CD1c-positive myeloid dendritic cell (primary cell): ENCODE measurements around the gene ARHGAP15.
A peak's percentile ranks its signal among the peaks of the same experiment; 100 is the strongest.

Experiments used
- DNase-seq: peaks from one replicate; pipeline ENCODE4 v3.0.0-alpha.2; 2016; ENCODE audit errors: extremely low spot score

Gene ARHGAP15

DNA sequence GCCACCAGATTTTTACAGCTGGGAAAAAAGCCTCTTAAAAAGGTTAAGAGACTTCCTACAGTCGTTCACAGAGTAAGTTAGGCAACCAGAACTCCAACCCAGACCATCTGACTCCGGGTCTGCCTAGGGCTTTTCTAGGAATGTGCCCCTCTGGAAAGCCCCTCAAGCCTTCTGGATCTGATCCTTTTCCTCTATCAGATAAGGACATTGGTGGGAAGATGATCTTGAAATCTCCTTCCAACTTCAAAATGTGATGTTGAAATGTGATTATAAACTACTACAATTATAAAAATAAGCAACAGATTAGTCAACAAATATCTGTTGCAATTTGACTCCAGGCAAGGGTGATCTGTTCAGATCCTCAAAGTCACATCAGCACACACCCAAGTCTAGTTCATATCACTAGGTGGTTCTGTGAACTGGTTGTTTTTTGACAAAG lies 270.4 kb downstream of the ARHGAP15 start:
- DNase-seq, result no peak

DNA sequence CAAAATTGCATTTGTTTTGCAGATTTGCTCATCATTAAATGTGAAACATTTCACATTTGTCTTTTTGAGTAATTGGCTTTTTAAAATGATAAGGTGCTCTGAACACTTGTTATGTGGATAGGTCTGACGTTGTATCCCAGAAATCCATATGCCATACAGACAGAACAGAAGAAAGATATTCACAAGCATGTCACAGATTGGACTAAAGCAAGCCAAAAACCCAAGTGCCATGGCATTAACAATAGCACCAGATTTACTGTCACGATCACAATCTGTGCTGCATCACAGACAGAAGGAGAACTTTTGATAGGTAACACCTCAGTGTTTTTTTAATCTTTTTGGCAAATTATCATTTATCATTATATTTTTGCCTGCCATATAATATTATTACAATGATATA lies 272.6 kb downstream of the ARHGAP15 start:
- DNase-seq, result no peak

DNA sequence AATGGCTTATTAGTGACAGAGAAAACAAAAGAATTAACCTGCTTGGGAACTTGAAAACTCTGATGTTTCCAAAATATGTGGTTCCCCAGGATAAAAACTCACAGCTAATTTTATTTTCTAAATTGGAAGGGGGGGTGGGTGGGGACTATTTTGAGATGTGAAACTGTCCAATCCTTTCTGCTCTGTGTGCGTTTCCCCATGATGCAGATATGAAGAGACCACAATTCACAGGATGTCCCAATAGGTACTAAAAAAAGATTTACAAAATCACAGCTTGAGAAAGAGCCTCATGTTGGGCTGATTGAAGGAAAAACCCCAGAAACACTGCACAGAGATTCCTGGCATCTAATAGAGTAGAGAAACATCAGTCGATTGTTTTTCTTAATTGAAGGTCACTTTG lies 273.2 kb downstream of the ARHGAP15 start:
- DNase-seq, result no peak

DNA sequence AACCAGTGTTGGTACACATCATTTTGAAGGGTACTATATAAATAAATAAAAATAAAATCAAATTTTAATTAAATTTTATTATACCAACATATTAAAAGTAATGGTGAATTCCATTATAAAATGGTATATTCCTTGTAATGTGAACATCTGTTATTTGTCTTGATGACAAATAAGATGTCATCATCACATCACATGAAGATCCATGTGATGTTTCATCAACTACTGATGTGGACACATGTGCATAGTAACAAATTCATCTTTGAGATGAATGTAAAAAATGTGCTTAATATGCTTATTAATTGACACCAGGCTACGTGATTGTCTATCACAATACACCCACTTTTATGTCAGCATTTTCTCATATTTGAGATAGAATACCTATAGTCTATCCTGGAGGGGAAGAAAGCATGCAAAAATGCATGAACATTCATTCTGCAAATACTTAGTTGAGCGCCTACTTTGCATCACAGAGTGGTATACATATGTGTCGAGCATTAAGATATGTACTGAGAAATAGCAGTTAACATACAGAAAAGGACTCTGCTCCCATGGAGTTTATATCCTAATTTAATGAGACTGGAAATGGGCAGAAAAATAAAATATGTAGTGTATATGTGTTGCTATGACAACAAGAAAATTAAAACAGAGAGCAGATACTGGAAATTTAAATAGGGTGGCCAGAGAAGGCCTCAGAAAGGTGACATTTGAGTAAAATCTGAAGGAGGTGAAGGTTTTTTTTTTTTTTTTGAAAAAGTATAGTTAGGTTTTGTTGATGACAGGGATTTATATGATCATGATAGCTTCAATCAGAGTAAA lies 281.1 kb downstream of the ARHGAP15 start:
- DNase-seq, result no peak

DNA sequence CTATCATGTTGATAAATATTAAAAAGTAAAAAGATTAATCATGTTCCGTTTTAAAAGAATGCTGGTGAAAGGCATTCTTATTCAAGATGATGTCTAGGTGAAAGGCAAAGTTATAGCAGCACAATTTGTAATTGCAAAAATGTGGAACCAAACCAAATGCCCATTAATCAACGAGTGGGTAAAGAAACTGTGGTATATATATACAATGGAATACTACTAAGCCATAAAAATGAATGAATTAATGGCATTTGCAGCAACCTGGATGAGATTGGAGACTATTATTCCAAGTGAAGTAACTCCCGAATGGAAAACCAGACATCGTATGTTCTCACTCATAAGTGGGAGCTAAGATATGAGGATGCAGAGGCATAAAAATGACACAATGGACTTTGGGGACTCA lies 286.4 kb downstream of the ARHGAP15 start:
- no peak for DNase-seq

DNA sequence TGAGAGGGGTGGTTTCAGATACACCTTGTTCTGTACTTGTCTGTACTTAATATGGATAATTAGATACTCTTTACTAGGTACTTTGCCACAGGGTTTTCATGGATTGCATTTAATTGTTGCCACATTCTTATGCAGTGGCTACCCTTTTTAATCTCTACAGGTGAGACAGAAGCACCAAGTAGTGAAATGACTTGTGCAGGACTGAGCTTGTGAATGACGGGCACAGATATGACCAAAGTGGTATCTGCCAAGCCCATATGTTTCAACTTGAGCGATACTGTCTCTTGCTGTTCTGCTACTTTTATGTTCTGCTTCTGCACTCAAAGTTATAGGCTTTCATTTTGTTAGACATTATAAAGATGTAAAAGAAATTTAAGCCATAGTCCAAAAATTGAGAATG lies 288.2 kb downstream of the ARHGAP15 start:
- DNase-seq, result no peak

DNA sequence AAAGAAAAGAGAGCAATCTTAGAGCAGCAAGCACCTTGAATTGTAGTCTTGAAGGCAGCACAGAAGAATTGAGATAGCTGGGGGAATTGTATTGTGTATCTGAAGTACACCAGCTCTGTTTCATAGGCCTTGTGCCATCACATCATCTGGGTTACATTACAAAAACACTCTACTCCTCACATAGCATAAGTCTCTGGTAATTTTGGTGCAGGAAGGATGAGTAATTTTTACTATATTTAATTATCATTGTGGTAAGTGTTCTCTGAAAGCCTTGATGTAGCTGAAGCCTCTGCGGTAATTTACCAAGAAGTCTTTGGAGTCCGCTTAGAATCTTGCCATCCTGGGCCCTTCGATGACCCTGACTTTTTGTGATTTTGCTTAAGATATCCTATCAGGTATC lies 291.1 kb downstream of the ARHGAP15 start:
- no peak for DNase-seq

DNA sequence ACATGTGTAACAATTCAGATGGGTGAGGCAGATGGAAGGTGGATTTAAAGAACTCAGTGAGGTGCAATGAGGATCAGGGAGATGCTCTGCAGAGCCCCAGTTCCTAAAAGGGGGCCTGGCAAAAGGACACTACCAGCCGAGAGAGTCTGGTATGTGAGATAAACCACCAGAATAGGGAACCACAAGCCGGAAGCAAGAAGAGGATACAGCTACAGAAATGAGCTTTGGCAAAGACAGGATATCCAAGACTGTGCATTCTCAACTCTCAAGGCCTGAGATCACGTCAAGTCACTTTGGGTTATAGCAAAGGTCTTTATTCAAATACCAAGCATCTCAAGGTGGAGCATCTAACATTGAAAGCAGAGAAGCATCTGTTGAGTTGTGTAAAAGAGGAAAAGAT lies 293.5 kb downstream of the ARHGAP15 start:
- DNase-seq, result peak; percentile 19

DNA sequence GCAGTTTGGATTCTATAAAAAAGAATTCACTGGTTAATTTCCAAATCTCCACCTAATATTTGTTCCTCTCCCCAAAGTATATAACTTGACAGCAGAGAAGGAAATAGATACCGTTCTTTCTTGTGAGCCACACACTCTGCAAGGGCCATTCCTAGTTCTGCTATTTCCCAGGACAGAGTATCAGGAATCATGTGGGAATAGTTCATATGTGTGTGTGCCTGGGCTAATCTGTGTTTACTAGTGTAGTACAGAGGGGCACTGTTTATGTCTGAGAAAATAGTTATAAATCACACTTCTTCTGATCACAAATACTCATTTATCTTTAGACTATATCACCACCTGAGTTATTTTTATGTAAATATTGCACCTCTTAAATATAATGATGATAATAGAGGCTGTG lies 296.7 kb downstream of the ARHGAP15 start:
- no peak for DNase-seq

DNA sequence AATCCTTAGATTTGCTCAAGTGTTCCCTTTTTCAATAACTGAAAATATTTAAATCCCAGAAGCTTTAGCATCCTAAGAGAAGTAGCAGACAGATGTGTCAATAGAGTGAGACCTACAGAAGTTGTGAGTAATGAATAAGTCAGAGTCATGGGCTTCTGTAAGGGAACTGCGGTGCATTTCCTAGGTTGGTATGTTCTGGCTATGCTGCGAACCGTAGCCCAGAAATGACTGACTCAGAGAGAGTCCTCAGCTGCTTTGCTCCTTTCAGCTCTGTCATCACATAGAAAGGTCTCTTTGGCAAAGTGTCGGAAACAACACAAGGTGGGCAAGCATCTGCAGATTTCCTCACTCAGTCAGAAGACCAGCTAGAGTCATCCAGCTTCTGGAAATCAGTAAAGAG lies 297.1 kb downstream of the ARHGAP15 start:
- no peak for DNase-seq

DNA sequence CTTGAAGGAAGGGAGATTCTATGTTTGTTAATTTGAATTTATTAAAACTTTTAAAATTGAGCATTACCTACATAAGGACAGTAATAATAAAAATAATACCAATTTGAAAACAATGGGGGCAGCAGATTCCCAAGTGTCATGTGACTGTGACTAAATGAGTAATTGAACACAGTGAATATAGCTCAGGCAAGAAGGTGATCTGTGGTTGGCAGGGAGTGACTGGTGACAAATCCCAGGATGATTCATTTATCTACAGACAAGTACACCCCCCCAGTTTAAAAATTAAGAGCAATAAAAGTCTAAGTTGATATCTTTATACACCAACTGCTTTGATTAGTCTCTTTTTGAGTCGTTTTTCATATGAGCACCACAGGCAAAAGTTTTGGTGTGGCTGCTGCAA lies 299.5 kb downstream of the ARHGAP15 start:
- DNase-seq, result no peak

DNA sequence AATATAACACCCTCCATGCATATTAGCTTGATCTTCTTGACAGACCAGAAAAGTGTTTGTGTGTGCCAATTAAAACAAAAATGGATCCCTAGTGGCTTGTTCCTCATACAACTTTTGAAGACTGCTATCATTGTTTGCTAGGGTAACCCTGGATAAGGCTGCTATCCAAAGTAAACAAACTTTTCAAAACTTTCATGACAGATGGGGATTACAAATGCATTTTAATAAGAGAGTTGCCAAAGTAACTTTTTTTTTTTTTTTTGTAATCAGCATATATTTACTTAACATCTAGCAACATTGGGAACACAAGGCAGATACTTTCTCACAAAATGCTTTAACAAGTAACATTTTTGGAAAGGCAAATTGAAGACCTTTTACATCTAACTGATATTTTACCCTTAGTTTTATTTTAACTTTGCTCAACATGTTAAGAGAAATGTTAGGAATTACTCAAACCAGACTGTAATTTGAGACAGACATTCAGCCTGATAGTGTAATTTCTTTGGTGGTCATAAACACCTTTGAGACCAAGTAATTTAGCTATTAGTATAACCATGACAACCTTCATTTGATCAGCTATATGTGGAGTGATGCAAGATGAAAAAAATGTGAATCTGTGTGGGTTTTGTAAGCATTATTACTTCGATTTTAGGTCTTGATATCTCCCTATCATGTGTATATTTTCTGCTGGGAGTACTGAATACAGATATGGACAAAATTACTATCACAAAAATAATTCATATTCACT lies 300.9 kb downstream of the ARHGAP15 start:
- no peak for DNase-seq

DNA sequence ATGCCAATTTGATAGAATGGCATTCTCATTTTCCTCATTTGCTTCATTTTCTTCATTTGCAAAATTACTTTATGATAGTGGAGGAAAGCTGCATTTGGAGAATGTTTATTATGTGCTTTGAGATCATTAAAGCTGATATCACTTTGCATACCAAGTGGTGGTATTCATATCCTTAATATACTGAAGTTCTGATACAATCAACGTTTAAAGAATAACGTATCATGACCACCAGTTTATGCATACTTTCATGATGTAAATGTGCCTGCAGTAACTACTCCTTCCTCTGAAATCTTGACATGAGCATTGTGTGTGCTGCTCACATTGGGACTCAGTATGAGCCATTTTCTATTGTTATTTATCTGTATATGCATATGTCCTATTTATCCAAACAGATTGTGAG lies 302.1 kb downstream of the ARHGAP15 start:
- no peak for DNase-seq

DNA sequence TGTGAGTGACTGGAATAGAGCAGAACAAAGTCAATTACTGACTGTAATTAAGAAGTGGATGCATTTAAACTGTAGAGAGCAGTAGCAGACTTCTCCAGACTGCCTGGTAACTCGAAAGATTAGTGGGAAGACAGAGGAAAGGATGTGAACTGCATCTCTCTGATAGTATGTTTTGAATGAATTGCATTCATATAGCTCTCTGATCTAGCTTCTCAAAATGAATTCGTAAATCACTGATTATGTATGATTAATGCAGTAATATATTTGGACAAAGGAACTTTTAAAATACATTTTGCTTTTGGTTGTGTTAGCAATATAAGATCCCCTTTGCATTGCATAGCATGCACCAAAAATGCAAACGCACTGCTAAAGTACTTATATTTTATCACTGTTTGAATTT lies 304.0 kb downstream of the ARHGAP15 start:
- DNase-seq, result no peak

DNA sequence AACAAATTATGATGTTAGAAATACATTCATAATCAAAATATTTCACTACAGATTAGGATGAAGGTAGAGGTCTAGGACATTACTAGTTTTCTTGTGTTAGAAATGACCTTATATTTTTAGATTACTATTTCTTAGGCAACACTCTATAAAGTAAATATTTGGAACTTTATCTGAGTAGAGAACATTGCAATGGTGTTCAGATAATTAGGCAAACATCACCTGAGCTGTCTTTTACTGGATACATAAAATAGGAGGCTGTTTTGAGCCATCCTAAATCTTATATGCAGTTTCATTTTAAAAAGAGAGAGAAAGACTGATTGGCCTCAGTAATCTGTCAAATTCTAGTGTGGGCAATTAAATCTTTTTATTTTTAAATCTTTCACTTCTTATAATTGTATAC lies 304.6 kb downstream of the ARHGAP15 start:
- no peak for DNase-seq

DNA sequence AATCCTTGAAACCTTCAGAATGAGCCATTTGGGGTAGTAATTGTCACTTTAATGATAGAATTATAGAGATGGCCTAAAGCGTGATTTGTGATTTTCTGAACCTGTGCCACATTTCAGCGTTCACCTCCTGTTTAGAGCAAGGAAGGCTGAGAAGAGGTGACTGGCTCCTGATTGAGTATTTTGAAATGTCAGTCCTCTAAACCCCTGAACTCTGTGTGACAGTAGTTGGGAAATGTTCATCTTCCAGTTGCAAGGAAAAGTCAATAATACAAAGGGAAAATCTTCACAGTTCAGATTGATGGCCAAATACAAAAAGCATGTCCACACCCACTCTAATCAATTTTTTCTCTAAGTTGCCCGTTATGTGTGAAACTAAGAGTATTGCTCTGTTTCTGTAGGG lies 305.2 kb downstream of the ARHGAP15 start:
- DNase-seq, result no peak

DNA sequence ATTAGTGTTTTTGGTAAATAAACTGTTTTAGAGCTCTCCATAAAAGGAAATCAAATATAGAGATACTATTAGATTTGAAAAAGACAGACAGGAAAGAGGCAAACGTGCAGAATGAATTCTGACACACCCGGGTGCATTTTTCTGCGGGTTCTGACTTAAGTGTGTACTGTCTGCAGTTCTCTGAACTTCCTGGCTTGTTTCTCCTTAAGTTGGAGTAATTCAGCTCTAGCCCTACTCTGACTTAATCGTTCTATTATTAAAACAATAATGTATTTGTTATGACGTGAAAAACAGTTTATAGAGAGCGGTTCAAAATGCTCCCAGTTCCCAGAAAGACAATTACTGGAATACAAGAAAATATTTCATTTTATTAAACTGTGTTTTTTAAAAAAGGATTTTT lies 305.9 kb downstream of the ARHGAP15 start:
- DNase-seq, result no peak

DNA sequence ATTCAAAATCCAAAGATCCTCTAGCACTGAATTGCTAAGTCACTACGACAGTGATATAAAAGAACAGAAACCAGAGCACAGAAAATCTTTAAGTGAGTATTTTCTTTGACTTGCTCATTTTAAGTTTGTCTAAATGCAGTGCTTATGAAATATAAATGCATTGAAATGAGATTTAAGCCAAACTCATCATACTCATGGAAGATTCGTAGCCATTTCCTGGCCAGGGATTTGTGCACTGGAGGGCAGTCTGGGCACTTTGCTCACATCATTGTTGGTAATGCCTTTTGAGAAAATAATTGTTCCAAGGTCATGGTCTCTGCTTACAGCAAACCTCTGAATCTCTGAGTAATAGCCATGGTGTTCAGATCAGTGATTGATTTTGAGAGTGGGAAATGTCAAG lies 307.7 kb downstream of the ARHGAP15 start:
- DNase-seq, result no peak

DNA sequence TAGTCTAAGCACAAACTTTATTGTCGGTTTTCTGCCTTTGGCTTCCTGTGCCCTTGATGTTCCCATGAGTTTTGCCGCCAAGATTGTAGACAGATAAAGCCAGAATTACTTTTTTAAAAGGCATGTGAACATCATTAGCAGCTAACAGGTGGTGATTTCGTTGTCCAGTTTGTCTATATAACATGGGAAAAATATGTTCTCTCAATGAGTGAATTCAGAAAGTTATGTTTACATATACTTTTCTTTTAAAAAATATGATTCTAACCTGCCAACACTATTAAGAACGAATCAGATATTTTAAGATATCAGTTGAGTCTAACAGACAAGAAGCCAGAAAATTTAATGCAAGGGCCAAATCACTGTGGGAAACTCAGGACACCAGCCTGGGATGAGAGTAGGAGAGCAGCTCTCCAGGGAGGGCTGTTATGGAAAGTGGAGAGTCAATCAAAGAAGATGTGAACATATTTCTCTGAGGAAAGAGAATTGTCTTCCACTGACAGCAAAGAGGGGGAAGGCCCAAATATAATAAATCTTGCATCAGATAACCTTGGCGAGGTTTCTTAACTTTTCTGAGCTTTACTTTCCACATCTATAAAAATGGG lies 311.3 kb downstream of the ARHGAP15 start:
- DNase-seq, result no peak

DNA sequence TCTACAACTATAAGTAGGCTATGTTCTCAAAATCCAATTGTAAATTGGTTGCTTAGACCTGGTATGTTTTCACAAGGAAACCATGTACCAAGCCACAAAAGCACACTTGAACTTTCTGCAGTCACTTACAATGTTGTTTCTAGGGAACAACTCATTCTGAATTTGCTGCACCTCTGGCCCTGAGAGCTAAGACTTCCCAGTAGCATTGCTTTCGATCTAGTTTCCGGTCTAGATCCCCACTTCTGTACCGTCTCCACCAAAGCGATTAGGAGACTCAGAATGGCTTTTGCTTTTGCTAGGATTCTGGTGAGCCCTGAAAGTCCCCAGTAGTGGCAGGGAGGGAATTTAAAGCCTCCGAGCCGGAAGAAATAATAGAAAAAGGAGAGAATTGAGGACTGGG lies 313.0 kb downstream of the ARHGAP15 start:
- no peak for DNase-seq

DNA sequence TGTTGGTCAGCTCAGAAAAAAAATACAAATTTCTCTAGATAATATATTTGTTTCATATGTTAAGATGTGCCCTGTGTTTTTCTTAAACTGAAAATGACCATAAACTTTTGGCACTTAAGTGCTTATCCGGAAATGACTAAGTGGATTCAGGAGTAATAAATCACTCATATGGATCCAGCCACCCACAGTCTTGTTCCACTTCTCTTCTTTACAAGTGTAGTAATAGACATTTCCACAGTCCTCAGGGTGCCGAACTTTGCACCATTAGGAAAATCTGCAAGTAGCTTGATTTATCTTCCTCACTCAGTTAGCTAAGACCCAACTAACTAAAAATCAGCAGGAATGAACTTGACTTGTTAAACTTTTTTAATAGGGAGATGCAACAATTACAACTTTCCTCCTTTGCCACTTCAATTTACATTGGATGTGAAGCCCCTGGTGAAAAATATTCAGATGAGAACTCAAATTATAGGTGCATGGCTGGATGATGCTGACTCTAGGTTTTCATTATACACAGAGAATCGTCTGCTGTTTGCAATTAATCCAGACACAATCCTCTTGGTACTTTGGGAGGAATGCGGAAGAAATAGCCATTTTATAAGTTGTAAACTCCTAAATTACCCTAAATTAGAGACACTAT lies 322.5 kb downstream of the ARHGAP15 start:
- peak; percentile 73 for DNase-seq

DNA sequence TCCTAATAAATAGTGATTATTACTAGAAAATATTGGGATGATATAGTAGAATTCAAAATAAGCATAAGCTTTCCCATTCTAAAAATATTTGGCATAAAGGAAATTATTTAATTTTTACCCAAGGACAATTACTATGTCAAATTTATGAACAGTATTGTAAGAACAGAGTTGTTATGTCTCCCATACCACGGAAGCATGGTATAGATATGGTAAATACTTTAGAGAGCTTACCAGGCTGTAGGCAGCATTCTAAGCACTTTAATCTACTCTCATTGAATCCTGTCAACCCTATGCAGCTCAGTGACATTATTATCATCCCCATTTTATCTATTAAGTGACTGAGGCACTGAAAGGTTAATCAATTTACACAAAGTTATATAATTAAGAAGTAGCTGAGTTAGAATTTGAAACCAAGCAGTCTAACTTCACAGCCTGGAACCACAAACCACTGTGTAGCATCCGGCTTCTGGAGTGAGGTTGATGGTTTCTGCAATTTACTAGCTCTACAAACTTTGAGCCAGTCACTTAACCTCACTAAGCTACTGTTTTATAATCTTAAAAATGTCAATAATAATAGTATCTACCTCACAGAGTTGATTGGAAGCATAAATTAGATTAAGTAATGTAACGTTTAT lies 323.7 kb downstream of the ARHGAP15 start:
- peak; percentile 14 for DNase-seq
